ENCODE results near the gene STAG3.

DNA sequence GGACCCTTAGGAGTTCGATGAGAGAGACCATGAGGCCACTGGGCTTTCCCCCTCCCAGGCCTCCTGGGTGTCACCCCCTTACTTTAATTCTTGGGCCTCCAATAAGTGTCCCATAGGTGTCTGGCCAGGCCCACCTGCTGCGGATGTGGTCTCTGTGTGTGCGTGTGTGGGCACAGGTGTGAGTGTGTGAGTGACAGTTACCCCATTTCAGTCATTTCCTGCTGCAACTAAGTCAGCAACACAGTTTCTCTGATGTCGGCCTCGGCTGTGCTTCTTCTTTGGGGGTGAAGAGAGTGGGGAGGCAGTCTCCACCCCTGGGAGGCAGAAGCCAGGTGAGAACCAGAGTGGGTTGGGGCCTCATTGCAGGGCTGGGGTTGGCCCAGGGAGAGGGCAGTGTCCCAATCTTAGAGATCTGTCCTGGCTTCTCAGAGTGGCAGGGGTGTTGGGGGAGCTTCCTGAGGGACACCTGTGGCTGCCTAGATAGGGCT, 43.6 kb downstream of the STAG3 start:
- TF ChIP-seq RFX5 (IDR thresholded peaks at IDR 0.05; ENCODE audit: low read depth, low read length) (no peak), EP300 (IDR thresholded peaks at IDR 0.05; ENCODE audit: low read length) (no peak), TAF15 (IDR thresholded peaks at IDR 0.05; ENCODE audit: low read depth, low read length) (no peak), TCF7L2 (IDR thresholded peaks at IDR 0.05; ENCODE audit: low read depth, low read length) (no peak), JUND (IDR thresholded peaks at IDR 0.05; ENCODE audit: borderline replicate concordance, low read depth, low read length) (no peak), JUND (tag; IDR thresholded peaks at IDR 0.05; ENCODE audit: borderline replicate concordance, low read depth, low read length) (no peak), RAD21 (CRISPR knock-in tag; conservative IDR thresholded peaks at IDR 0.05 in 1 of 2, IDR thresholded peaks at IDR 0.05 in 1 of 2) (no peak), KLF10 (CRISPR knock-in tag; IDR thresholded peaks at IDR 0.05) (no peak), HDAC1 (IDR thresholded peaks at IDR 0.05) (no peak), BHLHE40 (IDR thresholded peaks at IDR 0.05; ENCODE audit: low read length) (no peak), SIRT6 (IDR thresholded peaks at IDR 0.05; ENCODE audit: low read depth, low read length) (no peak), ZFP1 (CRISPR knock-in tag; IDR thresholded peaks at IDR 0.05) (no peak)
- TF ChIP-seq, protein P1, sequence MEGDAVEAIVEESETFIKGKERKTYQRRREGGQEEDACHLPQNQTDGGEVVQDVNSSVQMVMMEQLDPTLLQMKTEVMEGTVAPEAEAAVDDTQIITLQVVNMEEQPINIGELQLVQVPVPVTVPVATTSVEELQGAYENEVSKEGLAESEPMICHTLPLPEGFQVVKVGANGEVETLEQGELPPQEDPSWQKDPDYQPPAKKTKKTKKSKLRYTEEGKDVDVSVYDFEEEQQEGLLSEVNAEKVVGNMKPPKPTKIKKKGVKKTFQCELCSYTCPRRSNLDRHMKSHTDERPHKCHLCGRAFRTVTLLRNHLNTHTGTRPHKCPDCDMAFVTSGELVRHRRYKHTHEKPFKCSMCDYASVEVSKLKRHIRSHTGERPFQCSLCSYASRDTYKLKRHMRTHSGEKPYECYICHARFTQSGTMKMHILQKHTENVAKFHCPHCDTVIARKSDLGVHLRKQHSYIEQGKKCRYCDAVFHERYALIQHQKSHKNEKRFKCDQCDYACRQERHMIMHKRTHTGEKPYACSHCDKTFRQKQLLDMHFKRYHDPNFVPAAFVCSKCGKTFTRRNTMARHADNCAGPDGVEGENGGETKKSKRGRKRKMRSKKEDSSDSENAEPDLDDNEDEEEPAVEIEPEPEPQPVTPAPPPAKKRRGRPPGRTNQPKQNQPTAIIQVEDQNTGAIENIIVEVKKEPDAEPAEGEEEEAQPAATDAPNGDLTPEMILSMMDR (IDR thresholded peaks at IDR 0.05 in 2 of 3, conservative IDR thresholded peaks at IDR 0.05 in 1 of 3; ENCODE audit: insufficient read depth in 2 of 3, low read depth in 1 of 3, low read length in 3 of 3): no peak

Data from K562 (cell line).